ENCODE results near the gene WNT7B.

- TF ChIP-seq REST (IDR thresholded peaks at IDR 0.05; ENCODE audit: low read depth, low read length) (no peak), CTCF (IDR thresholded peaks at IDR 0.05 in 2 of 3, conservative IDR thresholded peaks at IDR 0.05 in 1 of 3; ENCODE audit: control insufficient read depth in 2 of 3, extremely low read depth in 1 of 3, insufficient read depth in 1 of 3, low read depth in 3 of 3, low read length in 3 of 3) (no peak), ATF7 (IDR thresholded peaks at IDR 0.05; ENCODE audit: low read depth) (no peak), USF1 (IDR thresholded peaks at IDR 0.05; ENCODE audit: borderline replicate concordance, extremely low read length, insufficient read depth, low read depth, low read length) (no peak), RAD21 (IDR thresholded peaks at IDR 0.05; ENCODE audit: insufficient read depth, low read depth, low read length) (no peak), MTA2 (IDR thresholded peaks at IDR 0.05; ENCODE audit: low read depth) (no peak), HDGF (IDR thresholded peaks at IDR 0.05) (no peak), ZNF207 (IDR thresholded peaks at IDR 0.05; ENCODE audit: borderline replicate concordance) (no peak)
These were observed 90.4 kb downstream of the WNT7B start for GRCh38 chr22:45886540-45886939.
